HEK293T (cell line): ENCODE measurements around the gene ATP2A2.

ENCODE experiments used
- ELF4 ChIP-seq: fragments of 450-650 bp; IDR thresholded peaks from 2 replicates; pipeline ENCODE4 v1.6.1; 2017; ENCODE audit warnings: antibody characterized with exemption
- FOXA1 ChIP-seq: fragments of 450-650 bp; IDR thresholded peaks from 2 replicates; pipeline ENCODE4 v1.6.1; 2016; ENCODE audit warnings: mild to moderate bottlenecking
- FOXM1 ChIP-seq: fragments of 450-650 bp; IDR thresholded peaks from 2 replicates; pipeline ENCODE4 v1.6.1; 2017; ENCODE audit warnings: mild to moderate bottlenecking, borderline replicate concordance
- NFRKB ChIP-seq: fragments of 450-650 bp; IDR thresholded peaks from 2 replicates; pipeline ENCODE4 v1.6.1; 2016; ENCODE audit warnings: mild to moderate bottlenecking, moderate library complexity
- SP1 ChIP-seq: fragments of 450-650 bp; IDR thresholded peaks from 2 replicates; pipeline ENCODE4 v1.6.1; 2017
- SUZ12 ChIP-seq: fragments of 450-650 bp; IDR thresholded peaks from 2 replicates; pipeline ENCODE4 v1.6.1; 2016; ENCODE audit warnings: mild to moderate bottlenecking
- TARDBP ChIP-seq: fragments of 450-650 bp; IDR thresholded peaks from 2 replicates; pipeline ENCODE4 v1.6.1; 2016
- ZNF384 ChIP-seq: fragments of 450-650 bp; IDR thresholded peaks from 2 replicates; pipeline ENCODE4 v1.6.1; 2016
- TF ChIP-seq, protein P1 (sequence below): fragments of 450-650 bp; IDR thresholded peaks from 2 replicates; pipeline ENCODE4 v1.6.1; 2016

DNA sequence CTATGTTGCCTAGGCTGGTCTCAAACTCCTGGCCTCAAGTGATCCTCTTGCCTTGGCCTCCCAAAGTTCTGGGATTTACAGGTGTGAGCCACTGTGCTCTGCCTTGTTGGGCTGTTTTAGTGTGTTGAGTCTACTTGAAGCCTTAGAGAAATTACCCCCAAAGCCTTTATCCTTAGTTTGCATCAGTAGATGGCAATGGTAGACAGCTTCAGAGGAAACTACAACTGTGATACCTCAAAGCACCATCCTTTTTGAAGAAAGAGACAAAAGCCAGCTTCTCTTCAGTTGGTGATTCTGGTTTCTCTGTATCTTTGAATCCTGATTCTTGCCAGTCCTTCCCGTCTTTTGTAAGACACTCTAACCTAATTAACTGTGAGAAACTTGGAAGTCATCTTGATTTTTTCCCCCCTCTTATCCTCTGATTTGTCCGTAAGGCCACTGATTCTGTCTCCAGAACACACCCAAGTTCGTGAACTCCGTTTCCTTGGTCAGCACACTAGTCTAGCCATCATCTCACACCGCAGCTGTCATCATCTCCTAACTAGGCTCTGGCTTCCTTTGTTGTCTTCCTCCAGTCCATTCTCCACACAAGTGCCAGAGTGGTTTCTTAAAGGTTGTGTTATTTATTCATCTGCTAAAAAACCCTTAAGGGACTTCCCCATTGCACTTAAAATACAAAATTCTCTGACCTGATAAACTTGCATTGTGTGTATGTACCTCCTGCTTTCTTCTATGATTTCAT, 20.2 kb downstream of the ATP2A2 start:
- TF ChIP-seq SP1 (no peak), SUZ12 (no peak), ELF4 (no peak), TARDBP (no peak), FOXM1 (no peak), FOXA1 (no peak), NFRKB (no peak), ZNF384 (no peak)
- TF ChIP-seq, protein P1, sequence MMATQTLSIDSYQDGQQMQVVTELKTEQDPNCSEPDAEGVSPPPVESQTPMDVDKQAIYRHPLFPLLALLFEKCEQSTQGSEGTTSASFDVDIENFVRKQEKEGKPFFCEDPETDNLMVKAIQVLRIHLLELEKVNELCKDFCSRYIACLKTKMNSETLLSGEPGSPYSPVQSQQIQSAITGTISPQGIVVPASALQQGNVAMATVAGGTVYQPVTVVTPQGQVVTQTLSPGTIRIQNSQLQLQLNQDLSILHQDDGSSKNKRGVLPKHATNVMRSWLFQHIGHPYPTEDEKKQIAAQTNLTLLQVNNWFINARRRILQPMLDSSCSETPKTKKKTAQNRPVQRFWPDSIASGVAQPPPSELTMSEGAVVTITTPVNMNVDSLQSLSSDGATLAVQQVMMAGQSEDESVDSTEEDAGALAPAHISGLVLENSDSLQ: no peak
